22Rv1 (cell line): ENCODE data around the gene PLXNA4.

Experiments
- H3K27ac ChIP-seq: fragments of 450-650 bp; 2 replicates; pipeline ENCODE4 v1.5.1; 2017
- CTCF ChIP-seq: fragments of 450-650 bp; IDR thresholded peaks from 2 replicates; pipeline ENCODE4 v1.5.1; 2017; ENCODE audit warnings: mild to moderate bottlenecking
- ZFX ChIP-seq: fragments of 450-650 bp; IDR thresholded peaks from 2 replicates; pipeline ENCODE4 v1.6.1; 2017; ENCODE audit warnings: antibody characterized with exemption, borderline replicate concordance

Gene PLXNA4

GRCh38 chr7:132207782-132208181 is 368.5 kb downstream of the PLXNA4 start:
- no peak overlapping the region for H3K27ac ChIP-seq
- no peak for TF ChIP-seq CTCF
- TF ChIP-seq ZFX: no peak

- TF ChIP-seq CTCF: no peak
- no peak for TF ChIP-seq ZFX
These were observed 369.1 kb downstream of the PLXNA4 start for GRCh38 chr7:132207211-132207610.

GRCh38 chr7:132206594-132206993 is 369.7 kb downstream of the PLXNA4 start:
- no peak for TF ChIP-seq CTCF
- no peak for TF ChIP-seq ZFX
- no peak overlapping the region for H3K27ac ChIP-seq

More at GRCh38 chr7:132207211-132207610, 369.1 kb downstream of the PLXNA4 start:
- no peak overlapping the region for H3K27ac ChIP-seq

GRCh38 chr7:132205509-132205908 is 370.8 kb downstream of the PLXNA4 start:
- no peak for TF ChIP-seq ZFX
- H3K27ac ChIP-seq: no peak overlapping the region

- H3K27ac ChIP-seq: no peak overlapping the region
- TF ChIP-seq CTCF (no peak), ZFX (no peak)
These were observed 373.2 kb downstream of the PLXNA4 start for GRCh38 chr7:132203021-132203420.

GRCh38 chr7:132202541-132202940 is 373.7 kb downstream of the PLXNA4 start:
- TF ChIP-seq CTCF (no peak), ZFX (no peak)
- H3K27ac ChIP-seq: no peak overlapping the region

GRCh38 chr7:132200141-132200540 is 376.1 kb downstream of the PLXNA4 start:
- TF ChIP-seq ZFX (no peak), CTCF (no peak)
- H3K27ac ChIP-seq: no peak overlapping the region

GRCh38 chr7:132199626-132200025 is 376.6 kb downstream of the PLXNA4 start:
- TF ChIP-seq ZFX (no peak), CTCF (no peak)
- no peak overlapping the region for H3K27ac ChIP-seq
